Right lung (tissue), 5 donors: ENCODE data around the gene NKX2-2. TPM values are rescaled to one million over a fixed set of nuclear protein-coding genes. Genes with fewer than 3 reads are reported as not detected.

ENCODE experiments used
- DNase-seq, 2 donors: peaks; one replicate each; pipeline ENCODE4 v3.0.0-alpha.2; 2013
- polyA plus RNA-seq, 5 donors: library from polyadenylated mRNA; unstranded; fragments of 120-200 nt; gene quantifications; one replicate each; pipeline versions ENCODE4 v1.2.1 to v1.2.3, GENCODE V29; 2013; ENCODE audit warnings: inconsistent platforms in 1 of 5, low replicate concordance in 1 of 5; ENCODE audit not compliant: insufficient read length in 5 of 5, insufficient read depth in 1 of 5

NKX2-2 gene
- polyA plus RNA-seq, 5 donors: 0.12 to 0.22 (median 0.17) TPM

GRCh38 chr20:21522481-21523280 is 8.8 kb upstream of the NKX2-2 start:
- no peak for DNase-seq

- DNase-seq: no peak
These were observed 8.0 kb upstream of the NKX2-2 start for GRCh38 chr20:21521596-21522480.

GRCh38 chr20:21520702-21521595 is 7.1 kb upstream of the NKX2-2 start:
- no peak for DNase-seq

GRCh38 chr20:21519136-21519584 is 5.3 kb upstream of the NKX2-2 start:
- DNase-seq: no peak

- DNase-seq: no peak
These were observed 4.6 kb upstream of the NKX2-2 start for GRCh38 chr20:21518292-21518991.

GRCh38 chr20:21517566-21518277 is 3.9 kb upstream of the NKX2-2 start:
- no peak for DNase-seq

- no peak for DNase-seq
These were observed 3.1 kb upstream of the NKX2-2 start for GRCh38 chr20:21516861-21517565.

- no peak for DNase-seq
These were observed 2.3 kb upstream of the NKX2-2 start for GRCh38 chr20:21516180-21516567.

GRCh38 chr20:21515300-21516179 is 1.7 kb upstream of the NKX2-2 start:
- DNase-seq: no peak

GRCh38 chr20:21514553-21515251 is 838 bp upstream of the NKX2-2 start:
- DNase-seq: no peak

GRCh38 chr20:21513181-21513663 is 642 bp downstream of the NKX2-2 start:
- DNase-seq: no peak

GRCh38 chr20:21512634-21513180 is 1.2 kb downstream of the NKX2-2 start:
- no peak for DNase-seq

- no peak for DNase-seq
These were observed 1.8 kb downstream of the NKX2-2 start for GRCh38 chr20:21511850-21512633.

GRCh38 chr20:21511485-21511849 is 2.4 kb downstream of the NKX2-2 start:
- no peak for DNase-seq

GRCh38 chr20:21510414-21511384 is 3.2 kb downstream of the NKX2-2 start:
- DNase-seq: no peak
